GM12878 (cell line): ENCODE results near the gene TXLNA. TPM values are rescaled to one million over a fixed set of nuclear protein-coding genes. Genes with fewer than 3 reads are reported as not detected.

Experiments
- CBX5 ChIP-seq: sonication (generic); IDR thresholded peaks from 2 replicates; pipeline ENCODE4 v1.6.1; 2016; ENCODE audit warnings: low read depth, moderate library complexity, mild to moderate bottlenecking, inconsistent platforms
- EGR1 ChIP-seq, 2 experiments: IDR thresholded peaks; 1 replicate in 1 of 2; 2 replicates in 1 of 2; pipeline ENCODE4 v1.6.1; 2011 to 2012; ENCODE audit warnings: low read depth in 2 of 2, low read length in 2 of 2, borderline replicate concordance in 1 of 2, mild to moderate bottlenecking in 1 of 2, moderate library complexity in 1 of 2
- EP300 ChIP-seq, 2 experiments: fragments of 150-350 bp in 1 of 2; IDR thresholded peaks; 2 replicates each; pipeline ENCODE4 v1.6.1; 2011 to 2012; ENCODE audit warnings: low read depth in 2 of 2, low read length in 2 of 2, borderline replicate concordance in 1 of 2, improper control_type of control experiment in 1 of 2, inconsistent platforms in 1 of 2; ENCODE audit not compliant: control insufficient read depth in 1 of 2
- HCFC1 ChIP-seq: fragments of 150-350 bp; IDR thresholded peaks from 2 replicates; pipeline ENCODE4 v1.6.1; 2014; ENCODE audit warnings: low read length
- HDGF ChIP-seq: fragments of 450-650 bp; IDR thresholded peaks from 2 replicates; pipeline ENCODE4 v1.6.1; 2016; ENCODE audit warnings: antibody characterized with exemption
- IKZF1 ChIP-seq: fragments of 450-650 bp; conservative IDR thresholded peaks from 2 replicates; pipeline ENCODE4 v1.6.1; 2017; ENCODE audit warnings: antibody characterized with exemption, mild to moderate bottlenecking
- KDM1A ChIP-seq: fragments of 200-600 bp; sonication (generic); IDR thresholded peaks from 2 replicates; pipeline ENCODE4 v1.6.1; 2016; ENCODE audit warnings: borderline replicate concordance
- MTA2 ChIP-seq: fragments of 450-650 bp; IDR thresholded peaks from 2 replicates; pipeline ENCODE4 v1.6.1; 2016; ENCODE audit warnings: low read depth, mild to moderate bottlenecking, moderate library complexity
- NBN ChIP-seq: fragments of 450-650 bp; IDR thresholded peaks from 2 replicates; pipeline ENCODE4 v1.6.1; 2016
- NFYA ChIP-seq: IDR thresholded peaks from 2 replicates; pipeline ENCODE4 v1.6.1; 2011; ENCODE audit warnings: low read depth, mild to moderate bottlenecking, low read length, improper control_type of control experiment, borderline replicate concordance
- NR2C2 ChIP-seq: IDR thresholded peaks from 2 replicates; pipeline ENCODE4 v1.6.1; 2011; ENCODE audit warnings: borderline replicate concordance, low read depth; ENCODE audit not compliant: control insufficient read depth, insufficient read length
- PAX8 ChIP-seq: fragments of 450-650 bp; IDR thresholded peaks from 2 replicates; pipeline ENCODE4 v1.6.1; 2017; ENCODE audit warnings: mild to moderate bottlenecking, moderate library complexity
- RUNX3 ChIP-seq: IDR thresholded peaks from 2 replicates; pipeline ENCODE4 v1.6.1; 2012; ENCODE audit warnings: low read length, inconsistent platforms
- SIN3A ChIP-seq: IDR thresholded peaks from 2 replicates; pipeline ENCODE4 v1.6.1; 2012; ENCODE audit warnings: low read depth, low read length, improper control_type of control experiment
- SUZ12 ChIP-seq: fragments of 200-600 bp; sonication (generic); IDR thresholded peaks from one replicate; pipeline ENCODE4 v1.6.1; 2018; ENCODE audit warnings: antibody characterized with exemption, mild to moderate bottlenecking; ENCODE audit not compliant: unreplicated experiment
- TCF7 ChIP-seq: IDR thresholded peaks from 2 replicates; pipeline ENCODE4 v1.6.1; 2014; ENCODE audit warnings: antibody characterized with exemption, borderline replicate concordance
- ZZZ3 ChIP-seq: IDR thresholded peaks from 2 replicates; pipeline ENCODE4 v1.6.1; 2011; ENCODE audit warnings: low read depth; ENCODE audit not compliant: control insufficient read depth, insufficient read length
- polyA plus RNA-seq, 11 experiments: library from polyadenylated mRNA; depleted of rRNA in 4 of 11; unstranded in 6 of 11; stranded (reverse) in 5 of 11; fragments of >200 nt; fragmentation: Nextera tagmentation in 4 of 11; fragmentation: Illumina TruSeq in 1 of 11; extraction: Ambion mirVana in 4 of 11; extraction: Trizol in 1 of 11; gene quantifications; 1 replicate in 1 of 11; 2 replicates in 10 of 11; pipeline versions ENCODE4 v1.2.1 to v1.2.3, GENCODE V29; 2011 to 2016; ENCODE audit warnings: inconsistent platforms in 2 of 11, missing spikeins in 2 of 11, low read depth in 1 of 11
- total RNA-seq, 4 experiments: library from RNA; depleted of rRNA in 3 of 4; stranded (reverse); fragments of >200 nt in 3 of 4; fragmentation: Illumina TruSeq in 1 of 4; extraction: Trizol in 1 of 4; gene quantifications; 2 replicates each; pipeline versions ENCODE4 v1.2.1 to v1.2.3, GENCODE V29; 2013 to 2021
- TF ChIP-seq, protein P1 (sequence below): fragments of 450-650 bp; formaldehyde crosslinking; IDR thresholded peaks from 2 replicates; pipeline ENCODE4 v1.4.0; 2022; ENCODE audit warnings: mild to moderate bottlenecking, moderate library complexity
- TF ChIP-seq, protein P2 (sequence below): IDR thresholded peaks from 2 replicates; pipeline ENCODE4 v1.6.1; 2011; ENCODE audit warnings: borderline replicate concordance, low read depth, mild to moderate bottlenecking, moderate library complexity, mixed read lengths, low read length; ENCODE audit not compliant: insufficient read depth; ENCODE audit errors: extremely low read length
- TF ChIP-seq, protein P3 (sequence below): fragments of 450-650 bp; IDR thresholded peaks from 2 replicates; pipeline ENCODE4 v1.6.1; 2016; ENCODE audit warnings: mild to moderate bottlenecking, moderate library complexity, borderline replicate concordance
- TF ChIP-seq, protein P4 (sequence below): IDR thresholded peaks from 2 replicates; pipeline ENCODE4 v1.6.1; 2011; ENCODE audit warnings: low read depth, low read length, improper control_type of control experiment, borderline replicate concordance

Gene TXLNA
- total and polyA plus RNA-seq, 10 of the 15 experiments (the other 5 are each of a cell fraction or from before 2014, with no cell fraction given) = 7.2 to 93.7 (median 47.9) TPM

DNA sequence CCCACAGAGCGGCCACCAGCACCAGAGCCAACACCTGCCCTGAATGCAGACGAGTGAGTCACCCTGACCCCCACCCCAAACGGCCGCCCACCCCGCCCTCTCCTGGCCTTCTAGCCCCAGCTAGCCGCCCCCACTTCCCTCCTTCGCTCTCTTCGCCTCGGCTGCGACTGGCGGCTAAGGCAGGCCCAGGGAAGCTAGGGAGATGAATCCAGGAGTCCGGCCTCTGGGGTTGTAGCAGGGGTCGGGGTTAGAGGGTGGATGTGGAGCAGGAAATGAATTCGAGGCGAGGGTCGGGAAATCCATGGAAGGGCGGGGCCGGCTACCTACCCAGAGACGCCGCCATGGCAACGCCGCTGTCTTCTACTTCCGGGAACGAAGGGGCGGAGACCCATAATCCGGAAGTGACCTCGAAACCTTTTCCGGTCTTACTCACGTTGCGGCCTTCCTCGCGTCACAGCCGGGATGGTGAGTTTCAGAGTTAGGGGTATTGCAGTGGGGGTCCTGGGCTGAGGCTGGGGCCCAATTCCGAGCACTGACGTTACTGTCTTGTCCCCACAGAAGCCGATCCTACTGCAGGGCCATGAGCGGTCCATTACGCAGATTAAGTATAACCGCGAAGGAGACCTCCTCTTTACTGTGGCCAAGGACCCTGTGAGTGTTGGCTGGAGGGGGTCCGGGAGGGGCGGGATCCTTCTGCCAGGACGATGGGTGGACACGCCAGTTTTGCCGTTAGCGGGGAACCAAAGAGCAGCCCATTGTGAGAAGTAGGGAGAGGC, 42.7 kb downstream of the TXLNA start, which contains the start of the genes EIF3I and TMEM234 (continued):
- TF ChIP-seq, protein P1, sequence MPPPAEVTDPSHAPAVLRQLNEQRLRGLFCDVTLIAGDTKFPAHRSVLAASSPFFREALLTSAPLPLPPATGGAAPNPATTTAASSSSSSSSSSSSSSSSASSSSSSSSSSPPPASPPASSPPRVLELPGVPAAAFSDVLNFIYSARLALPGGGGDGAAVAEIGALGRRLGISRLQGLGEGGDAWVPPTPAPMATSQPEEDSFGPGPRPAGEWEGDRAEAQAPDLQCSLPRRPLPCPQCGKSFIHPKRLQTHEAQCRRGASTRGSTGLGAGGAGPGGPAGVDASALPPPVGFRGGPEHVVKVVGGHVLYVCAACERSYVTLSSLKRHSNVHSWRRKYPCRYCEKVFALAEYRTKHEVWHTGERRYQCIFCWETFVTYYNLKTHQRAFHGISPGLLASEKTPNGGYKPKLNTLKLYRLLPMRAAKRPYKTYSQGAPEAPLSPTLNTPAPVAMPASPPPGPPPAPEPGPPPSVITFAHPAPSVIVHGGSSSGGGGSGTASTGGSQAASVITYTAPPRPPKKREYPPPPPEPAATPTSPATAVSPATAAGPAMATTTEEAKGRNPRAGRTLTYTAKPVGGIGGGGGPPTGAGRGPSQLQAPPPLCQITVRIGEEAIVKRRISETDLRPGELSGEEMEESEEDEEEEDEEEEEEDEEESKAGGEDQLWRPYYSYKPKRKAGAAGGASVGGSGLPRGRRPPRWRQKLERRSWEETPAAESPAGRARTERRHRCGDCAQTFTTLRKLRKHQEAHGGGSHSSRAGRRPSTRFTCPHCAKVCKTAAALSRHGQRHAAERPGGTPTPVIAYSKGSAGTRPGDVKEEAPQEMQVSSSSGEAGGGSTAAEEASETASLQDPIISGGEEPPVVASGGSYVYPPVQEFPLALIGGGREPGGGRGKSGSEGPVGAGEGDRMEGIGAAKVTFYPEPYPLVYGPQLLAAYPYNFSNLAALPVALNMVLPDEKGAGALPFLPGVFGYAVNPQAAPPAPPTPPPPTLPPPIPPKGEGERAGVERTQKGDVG (CRISPR knock-in tag) = no peak
- TF ChIP-seq ZZZ3 (no peak), CBX5 (no peak), SIN3A (peak; percentile 91), NR2C2 (no peak), IKZF1 (peak; percentile 43), EGR1 (IDR thresholded peaks at IDR 0.05; ENCODE audit: borderline replicate concordance in 1 of 2, low read depth in 2 of 2, low read length in 2 of 2) (peak in 1 of 2 experiments; percentile 55; a peak in 1 of 3 replicates), RUNX3 (peak; percentile 41), MTA2 (peak; percentile 63), PAX8 (no peak), TCF7 (no peak), KDM1A (no peak), HDGF (no peak), SUZ12 (no peak), NFYA (no peak), NBN (0 out of 2 replicates have a peak, but pooled peaks have one; percentile 66), EP300 (IDR thresholded peaks at IDR 0.05; ENCODE audit: borderline replicate concordance in 1 of 2, control insufficient read depth in 1 of 2, low read depth in 2 of 2, low read length in 2 of 2) (no peak), HCFC1 (peak; percentile 50)
- TF ChIP-seq, protein P2, sequence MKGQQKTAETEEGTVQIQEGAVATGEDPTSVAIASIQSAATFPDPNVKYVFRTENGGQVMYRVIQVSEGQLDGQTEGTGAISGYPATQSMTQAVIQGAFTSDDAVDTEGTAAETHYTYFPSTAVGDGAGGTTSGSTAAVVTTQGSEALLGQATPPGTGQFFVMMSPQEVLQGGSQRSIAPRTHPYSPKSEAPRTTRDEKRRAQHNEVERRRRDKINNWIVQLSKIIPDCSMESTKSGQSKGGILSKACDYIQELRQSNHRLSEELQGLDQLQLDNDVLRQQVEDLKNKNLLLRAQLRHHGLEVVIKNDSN = no peak
- TF ChIP-seq, protein P3, sequence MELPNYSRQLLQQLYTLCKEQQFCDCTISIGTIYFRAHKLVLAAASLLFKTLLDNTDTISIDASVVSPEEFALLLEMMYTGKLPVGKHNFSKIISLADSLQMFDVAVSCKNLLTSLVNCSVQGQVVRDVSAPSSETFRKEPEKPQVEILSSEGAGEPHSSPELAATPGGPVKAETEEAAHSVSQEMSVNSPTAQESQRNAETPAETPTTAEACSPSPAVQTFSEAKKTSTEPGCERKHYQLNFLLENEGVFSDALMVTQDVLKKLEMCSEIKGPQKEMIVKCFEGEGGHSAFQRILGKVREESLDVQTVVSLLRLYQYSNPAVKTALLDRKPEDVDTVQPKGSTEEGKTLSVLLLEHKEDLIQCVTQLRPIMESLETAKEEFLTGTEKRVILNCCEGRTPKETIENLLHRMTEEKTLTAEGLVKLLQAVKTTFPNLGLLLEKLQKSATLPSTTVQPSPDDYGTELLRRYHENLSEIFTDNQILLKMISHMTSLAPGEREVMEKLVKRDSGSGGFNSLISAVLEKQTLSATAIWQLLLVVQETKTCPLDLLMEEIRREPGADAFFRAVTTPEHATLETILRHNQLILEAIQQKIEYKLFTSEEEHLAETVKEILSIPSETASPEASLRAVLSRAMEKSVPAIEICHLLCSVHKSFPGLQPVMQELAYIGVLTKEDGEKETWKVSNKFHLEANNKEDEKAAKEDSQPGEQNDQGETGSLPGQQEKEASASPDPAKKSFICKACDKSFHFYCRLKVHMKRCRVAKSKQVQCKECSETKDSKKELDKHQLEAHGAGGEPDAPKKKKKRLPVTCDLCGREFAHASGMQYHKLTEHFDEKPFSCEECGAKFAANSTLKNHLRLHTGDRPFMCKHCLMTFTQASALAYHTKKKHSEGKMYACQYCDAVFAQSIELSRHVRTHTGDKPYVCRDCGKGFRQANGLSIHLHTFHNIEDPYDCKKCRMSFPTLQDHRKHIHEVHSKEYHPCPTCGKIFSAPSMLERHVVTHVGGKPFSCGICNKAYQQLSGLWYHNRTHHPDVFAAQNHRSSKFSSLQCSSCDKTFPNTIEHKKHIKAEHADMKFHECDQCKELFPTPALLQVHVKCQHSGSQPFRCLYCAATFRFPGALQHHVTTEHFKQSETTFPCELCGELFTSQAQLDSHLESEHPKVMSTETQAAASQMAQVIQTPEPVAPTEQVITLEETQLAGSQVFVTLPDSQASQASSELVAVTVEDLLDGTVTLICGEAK = peak; percentile 95
- TF ChIP-seq, protein P4, sequence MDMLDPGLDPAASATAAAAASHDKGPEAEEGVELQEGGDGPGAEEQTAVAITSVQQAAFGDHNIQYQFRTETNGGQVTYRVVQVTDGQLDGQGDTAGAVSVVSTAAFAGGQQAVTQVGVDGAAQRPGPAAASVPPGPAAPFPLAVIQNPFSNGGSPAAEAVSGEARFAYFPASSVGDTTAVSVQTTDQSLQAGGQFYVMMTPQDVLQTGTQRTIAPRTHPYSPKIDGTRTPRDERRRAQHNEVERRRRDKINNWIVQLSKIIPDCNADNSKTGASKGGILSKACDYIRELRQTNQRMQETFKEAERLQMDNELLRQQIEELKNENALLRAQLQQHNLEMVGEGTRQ = no peak
